Thyroid gland (tissue), 4 donors: ENCODE measurements around the gene ASCL5.

Experiments used
- POLR2A ChIP-seq, 2 donors: fragments of 450-650 bp; IDR thresholded peaks; one replicate each; pipeline ENCODE4 v1.6.1; 2017; ENCODE audit warnings: antibody characterized with exemption in 2 of 2, mild to moderate bottlenecking in 2 of 2, moderate library complexity in 1 of 2
- TF ChIP-seq, protein P1 (sequence below), 6 experiments: fragments of 200-600 bp in 3 of 6; fragments of 450-650 bp in 3 of 6; sonication (generic) in 3 of 6; IDR thresholded peaks; one replicate each; pipeline ENCODE4 v1.5.1; 2016 to 2019; ENCODE audit warnings: antibody characterized with exemption in 6 of 6, mild to moderate bottlenecking in 2 of 6, inconsistent platforms in 1 of 6, moderate library complexity in 1 of 6

GRCh38 chr1:201080135-201080534, 46.8 kb downstream of the ASCL5 start:
- TF ChIP-seq, protein P1, sequence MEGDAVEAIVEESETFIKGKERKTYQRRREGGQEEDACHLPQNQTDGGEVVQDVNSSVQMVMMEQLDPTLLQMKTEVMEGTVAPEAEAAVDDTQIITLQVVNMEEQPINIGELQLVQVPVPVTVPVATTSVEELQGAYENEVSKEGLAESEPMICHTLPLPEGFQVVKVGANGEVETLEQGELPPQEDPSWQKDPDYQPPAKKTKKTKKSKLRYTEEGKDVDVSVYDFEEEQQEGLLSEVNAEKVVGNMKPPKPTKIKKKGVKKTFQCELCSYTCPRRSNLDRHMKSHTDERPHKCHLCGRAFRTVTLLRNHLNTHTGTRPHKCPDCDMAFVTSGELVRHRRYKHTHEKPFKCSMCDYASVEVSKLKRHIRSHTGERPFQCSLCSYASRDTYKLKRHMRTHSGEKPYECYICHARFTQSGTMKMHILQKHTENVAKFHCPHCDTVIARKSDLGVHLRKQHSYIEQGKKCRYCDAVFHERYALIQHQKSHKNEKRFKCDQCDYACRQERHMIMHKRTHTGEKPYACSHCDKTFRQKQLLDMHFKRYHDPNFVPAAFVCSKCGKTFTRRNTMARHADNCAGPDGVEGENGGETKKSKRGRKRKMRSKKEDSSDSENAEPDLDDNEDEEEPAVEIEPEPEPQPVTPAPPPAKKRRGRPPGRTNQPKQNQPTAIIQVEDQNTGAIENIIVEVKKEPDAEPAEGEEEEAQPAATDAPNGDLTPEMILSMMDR (IDR thresholded peaks at IDR 0.05): no peak
- TF ChIP-seq POLR2A (IDR thresholded peaks at IDR 0.05): no peak
